Neural progenitor cell (in vitro differentiated cells): ENCODE measurements around the gene FHOD1. TPM values are rescaled to one million over a fixed set of nuclear protein-coding genes. Genes with fewer than 3 reads are reported as not detected.

Source experiments
- DNase-seq: peaks from one replicate; pipeline ENCODE4 v3.0.0-alpha.2; 2016; ENCODE audit warnings: low spot score
- H2AFZ ChIP-seq: fragments of 200-600 bp; sonication (generic); replicated peaks from 2 replicates; pipeline ENCODE4 v1.6.1; 2016; ENCODE audit warnings: antibody characterized with exemption
- H3F3A ChIP-seq: fragments of 200-600 bp; sonication (generic); 2 replicates; pipeline ENCODE4 v1.6.1; 2016; ENCODE audit warnings: antibody characterized with exemption, low read depth
- H3K27ac ChIP-seq: fragments of 200-600 bp; sonication (generic); 2 replicates; pipeline ENCODE4 v1.5.1; 2016; ENCODE audit warnings: mild to moderate bottlenecking
- H3K27me3 ChIP-seq: fragments of 200-600 bp; sonication (generic); 2 replicates; pipeline ENCODE4 v1.6.1; 2016; ENCODE audit warnings: mild to moderate bottlenecking, moderate library complexity
- H3K36me3 ChIP-seq: fragments of 200-600 bp; sonication (generic); 2 replicates; pipeline ENCODE4 v1.5.1; 2016
- H3K4me1 ChIP-seq: fragments of 200-600 bp; sonication (generic); 2 replicates; pipeline ENCODE4 v1.6.1; 2016; ENCODE audit warnings: mixed run types
- H3K4me2 ChIP-seq: fragments of 200-600 bp; sonication (generic); 2 replicates; pipeline ENCODE4 v1.6.1; 2016
- H3K4me3 ChIP-seq: fragments of 200-600 bp; sonication (generic); 2 replicates; pipeline ENCODE4 v1.5.1; 2016
- H3K79me2 ChIP-seq: fragments of 200-600 bp; sonication (generic); 2 replicates; pipeline ENCODE4 v1.6.1; 2016; ENCODE audit warnings: low read depth
- H3K9ac ChIP-seq: fragments of 200-600 bp; sonication (generic); 2 replicates; pipeline ENCODE4 v1.6.1; 2016
- H3K9me3 ChIP-seq: fragments of 200-600 bp; sonication (generic); 2 replicates; pipeline ENCODE4 v1.5.1; 2016; ENCODE audit warnings: low read depth
- H4K20me1 ChIP-seq: fragments of 200-600 bp; sonication (generic); 2 replicates; pipeline ENCODE4 v1.6.1; 2016; ENCODE audit warnings: low read depth
- H3K27ac Mint-ChIP-seq: 3 replicates; pipeline ENCODE4 v1.8.0; 2021; ENCODE audit warnings: mixed read lengths
- H3K27me3 Mint-ChIP-seq: 2 replicates; pipeline ENCODE4 v1.8.0; 2022; ENCODE audit warnings: low read depth, mild to moderate bottlenecking, inconsistent platforms, moderate library complexity, mixed read lengths; ENCODE audit not compliant: insufficient read depth
- H3K36me3 Mint-ChIP-seq: 3 replicates; pipeline ENCODE4 v1.8.0; 2021; ENCODE audit warnings: mixed read lengths
- H3K4me1 Mint-ChIP-seq: 3 replicates; pipeline ENCODE4 v1.8.0; 2021; ENCODE audit warnings: mixed read lengths
- H3K4me3 Mint-ChIP-seq: 3 replicates; pipeline ENCODE4 v1.8.0; 2021; ENCODE audit warnings: mild to moderate bottlenecking, moderate library complexity, mixed read lengths
- H3K9me3 Mint-ChIP-seq: 3 replicates; pipeline ENCODE4 v1.8.0; 2020; ENCODE audit warnings: mixed read lengths
- EZH2 ChIP-seq: fragments of 200-600 bp; sonication (generic); IDR thresholded peaks from 2 replicates; pipeline ENCODE4 v1.6.1; 2017; ENCODE audit warnings: antibody characterized with exemption, mild to moderate bottlenecking, moderate library complexity
- EZH2phosphoT487 ChIP-seq: fragments of 200-600 bp; sonication (generic); IDR thresholded peaks from 2 replicates; pipeline ENCODE4 v1.6.1; 2017; ENCODE audit warnings: antibody characterized with exemption
- total RNA-seq: library from RNA; depleted of rRNA; stranded (reverse); fragments of >200 nt; gene quantifications from 2 replicates; pipeline ENCODE4 v1.2.3, GENCODE V29; 2015; ENCODE audit warnings: low replicate concordance
- TF ChIP-seq, protein P1 (sequence below): fragments of 200-600 bp; sonication (generic); IDR thresholded peaks from 2 replicates; pipeline ENCODE4 v1.5.1; 2017; ENCODE audit warnings: antibody characterized with exemption, mild to moderate bottlenecking

The FHOD1 gene
- total RNA-seq, 1 donor from 2014 or later = 5.5 TPM

DNA sequence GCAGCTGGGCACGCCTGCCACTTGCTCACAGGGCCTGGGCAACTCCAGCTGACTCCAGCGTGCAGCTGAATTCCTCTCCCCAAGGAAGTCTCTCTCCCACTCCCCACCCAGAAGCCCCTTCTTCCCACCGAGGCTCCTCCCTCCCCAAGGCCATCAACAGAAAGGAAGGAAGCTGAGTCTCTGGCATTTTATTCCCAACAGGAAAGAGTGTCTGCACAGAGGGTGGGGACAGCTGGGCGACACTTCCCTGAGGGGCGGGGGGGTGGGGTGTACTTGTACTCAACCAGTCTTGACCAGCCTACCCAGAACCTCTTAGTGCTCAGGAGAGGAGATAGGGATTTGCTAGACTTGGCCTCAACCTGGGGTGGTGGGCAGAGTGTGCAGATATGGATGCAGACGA is 57.2 kb downstream of the FHOD1 start, which contains the start of gene EXOC3L1:
TSS of gene EXOC3L1 (minus strand) at position 96 of the 400 bp plus-strand sequence. CDS start 460 bp downstream, outside the sequence.
- peaks cover 2% of the 10 kb centered on the region for H3F3A ChIP-seq
- no peaks in the 10 kb centered on the region for H3K9me3 Mint-ChIP-seq
- H3K4me3 ChIP-seq = no peak within 1 kb of the TSS
- H3K9me3 ChIP-seq = no peaks in the 10 kb centered on the region
- DNase-seq = no peak
- no peak within 1 kb of the TSS for H3K9ac ChIP-seq
- H3K27ac ChIP-seq = no peak within 1 kb of the TSS
- peaks cover 39% of the 10 kb centered on the region for H4K20me1 ChIP-seq
- H2AFZ ChIP-seq = no peak within 1 kb of the TSS
- peaks cover 2% of the 10 kb centered on the region for H3K36me3 Mint-ChIP-seq
- H3K79me2 ChIP-seq = peaks cover 24% of the 10 kb centered on the region
- peaks cover 29% of the 10 kb centered on the region for H3K4me1 Mint-ChIP-seq
- peaks cover 7% of the 10 kb centered on the region for H3K4me1 ChIP-seq
- H3K36me3 ChIP-seq = no peaks in the 10 kb centered on the region
- no peak within 1 kb of the TSS for H3K4me3 Mint-ChIP-seq
- peak within 1 kb of the TSS; percentile 72 for H3K27ac Mint-ChIP-seq
- peaks cover 22% of the 10 kb centered on the region for H3K27me3 ChIP-seq
- no peak within 1 kb of the TSS for H3K4me2 ChIP-seq
- peaks cover 17% of the 10 kb centered on the region for H3K27me3 Mint-ChIP-seq
- TF ChIP-seq EZH2 (no peak), EZH2phosphoT487 (no peak)

DNA sequence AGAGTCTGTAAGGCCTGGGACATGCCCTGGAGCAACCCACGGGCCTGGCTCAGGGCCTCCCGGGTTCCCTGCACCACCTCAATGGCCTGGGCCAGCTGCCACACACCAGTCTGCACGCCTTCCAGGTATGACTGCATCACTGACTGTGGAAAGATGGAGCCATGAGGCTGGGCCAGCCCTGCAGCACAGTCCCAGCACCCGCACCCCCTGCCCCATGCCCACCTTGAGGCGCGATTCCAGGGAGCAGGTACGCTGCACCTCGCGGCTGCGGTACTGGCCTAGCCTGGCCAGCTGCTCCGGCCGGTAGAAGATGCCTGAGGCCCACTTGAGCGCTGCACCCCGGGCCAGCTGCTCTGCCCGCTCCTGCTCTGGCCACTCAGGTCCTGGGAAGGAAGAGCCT is 58.5 kb downstream of the FHOD1 start:
- H3K4me1 Mint-ChIP-seq = peaks cover 28% of the 10 kb centered on the region
- no peaks in the 10 kb centered on the region for H3K9me3 Mint-ChIP-seq
- Histone ChIP-seq H3K79me2 (peaks cover 18% of the 10 kb centered on the region), H3K36me3 (no peaks in the 10 kb centered on the region), H4K20me1 (peaks cover 40% of the 10 kb centered on the region), H3F3A (peaks cover 14% of the 10 kb centered on the region), H3K9ac (no peak overlapping the region), H2AFZ (no peak overlapping the region), H3K27me3 (peaks cover 33% of the 10 kb centered on the region), H3K4me2 (no peak overlapping the region), H3K4me1 (peaks cover 14% of the 10 kb centered on the region), H3K9me3 (no peaks in the 10 kb centered on the region), H3K27ac (no peak overlapping the region), H3K4me3 (no peak overlapping the region)
- H3K36me3 Mint-ChIP-seq = peaks cover 2% of the 10 kb centered on the region
- TF ChIP-seq EZH2phosphoT487 (no peak), EZH2 (no peak)
- TF ChIP-seq, protein P1, sequence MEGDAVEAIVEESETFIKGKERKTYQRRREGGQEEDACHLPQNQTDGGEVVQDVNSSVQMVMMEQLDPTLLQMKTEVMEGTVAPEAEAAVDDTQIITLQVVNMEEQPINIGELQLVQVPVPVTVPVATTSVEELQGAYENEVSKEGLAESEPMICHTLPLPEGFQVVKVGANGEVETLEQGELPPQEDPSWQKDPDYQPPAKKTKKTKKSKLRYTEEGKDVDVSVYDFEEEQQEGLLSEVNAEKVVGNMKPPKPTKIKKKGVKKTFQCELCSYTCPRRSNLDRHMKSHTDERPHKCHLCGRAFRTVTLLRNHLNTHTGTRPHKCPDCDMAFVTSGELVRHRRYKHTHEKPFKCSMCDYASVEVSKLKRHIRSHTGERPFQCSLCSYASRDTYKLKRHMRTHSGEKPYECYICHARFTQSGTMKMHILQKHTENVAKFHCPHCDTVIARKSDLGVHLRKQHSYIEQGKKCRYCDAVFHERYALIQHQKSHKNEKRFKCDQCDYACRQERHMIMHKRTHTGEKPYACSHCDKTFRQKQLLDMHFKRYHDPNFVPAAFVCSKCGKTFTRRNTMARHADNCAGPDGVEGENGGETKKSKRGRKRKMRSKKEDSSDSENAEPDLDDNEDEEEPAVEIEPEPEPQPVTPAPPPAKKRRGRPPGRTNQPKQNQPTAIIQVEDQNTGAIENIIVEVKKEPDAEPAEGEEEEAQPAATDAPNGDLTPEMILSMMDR = no peak
- no peak overlapping the region for H3K27ac Mint-ChIP-seq
- H3K27me3 Mint-ChIP-seq = peaks cover 17% of the 10 kb centered on the region
- no peak for DNase-seq
- H3K4me3 Mint-ChIP-seq = no peak overlapping the region

DNA sequence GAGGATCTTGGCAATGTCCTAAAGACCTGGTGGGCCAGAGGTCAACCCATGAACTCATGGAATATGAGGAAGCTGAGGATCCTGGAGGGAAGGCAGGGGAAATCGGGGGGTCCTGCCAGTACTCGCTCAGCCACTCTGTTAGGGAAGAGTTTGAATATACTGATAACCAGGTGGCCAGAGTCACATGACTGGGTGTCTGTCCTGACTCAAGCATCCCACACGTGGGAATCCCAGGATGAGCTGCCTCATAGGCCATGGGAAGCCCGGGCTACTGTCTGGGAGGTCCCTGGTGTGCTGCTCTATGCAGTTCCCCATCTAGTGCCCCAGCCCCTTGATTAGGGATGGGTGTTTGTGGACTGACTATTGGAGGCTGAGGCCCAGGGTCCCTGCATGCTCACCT is 59.0 kb downstream of the FHOD1 start:
- TF ChIP-seq, protein P1 = no peak
- TF ChIP-seq EZH2 (no peak), EZH2phosphoT487 (no peak)
- peaks cover 35% of the 10 kb centered on the region for H4K20me1 ChIP-seq
- H3K27ac Mint-ChIP-seq = no peak overlapping the region
- H3K36me3 Mint-ChIP-seq = peaks cover 2% of the 10 kb centered on the region
- H3K36me3 ChIP-seq = no peaks in the 10 kb centered on the region
- peaks cover 14% of the 10 kb centered on the region for H3K4me1 ChIP-seq
- peaks cover 14% of the 10 kb centered on the region for H3K79me2 ChIP-seq
- H3K4me3 ChIP-seq = no peak overlapping the region
- H2AFZ ChIP-seq = no peak overlapping the region
- no peak overlapping the region for H3K9ac ChIP-seq
- peaks cover 24% of the 10 kb centered on the region for H3K4me1 Mint-ChIP-seq
- H3K9me3 Mint-ChIP-seq = no peaks in the 10 kb centered on the region
- no peaks in the 10 kb centered on the region for H3K9me3 ChIP-seq
- no peak overlapping the region for H3K27ac ChIP-seq
- H3K27me3 Mint-ChIP-seq = peaks cover 17% of the 10 kb centered on the region
- no peak overlapping the region for H3K4me2 ChIP-seq
- peaks cover 15% of the 10 kb centered on the region for H3F3A ChIP-seq
- H3K4me3 Mint-ChIP-seq = no peak overlapping the region
- DNase-seq = no peak
- peaks cover 33% of the 10 kb centered on the region for H3K27me3 ChIP-seq

DNA sequence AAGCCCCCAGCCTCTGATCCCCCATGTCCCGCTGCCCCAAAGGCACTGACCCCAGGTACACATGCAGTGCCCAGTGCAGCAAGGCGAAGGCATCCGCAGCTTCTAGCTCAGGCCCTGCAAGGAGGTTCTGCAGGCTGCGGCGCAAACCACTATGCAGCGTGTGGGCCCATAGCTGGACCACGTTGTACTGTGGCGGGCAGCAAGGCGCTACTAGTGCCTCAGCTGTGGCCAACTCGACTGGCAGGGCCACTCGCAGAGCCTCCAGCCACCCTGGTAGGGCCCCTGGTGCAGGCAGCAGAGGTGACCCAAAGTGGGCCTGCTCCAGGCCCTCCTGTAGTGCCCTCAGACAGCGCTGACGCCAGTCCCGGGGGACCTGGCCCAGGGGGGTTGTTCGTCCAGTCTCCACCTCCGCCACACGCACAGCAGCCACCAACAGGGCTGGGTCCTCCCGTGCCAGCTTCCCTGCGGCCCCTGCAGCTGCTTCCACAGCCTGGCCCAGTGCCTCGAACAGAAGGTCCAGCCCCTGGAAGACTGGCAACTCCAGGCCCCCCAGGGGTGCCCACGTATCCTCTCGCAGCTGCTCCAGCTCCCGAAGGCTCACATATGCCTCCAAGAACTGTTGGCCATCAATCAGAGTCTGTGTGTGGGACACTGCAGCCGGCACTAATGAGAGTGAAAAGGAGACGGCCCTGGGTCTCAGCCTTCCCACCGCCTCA is 59.9 kb downstream of the FHOD1 start:
- no peak overlapping the region for H3K4me3 ChIP-seq
- H3K36me3 ChIP-seq = no peaks in the 10 kb centered on the region
- H4K20me1 ChIP-seq = peaks cover 25% of the 10 kb centered on the region
- H3K27ac ChIP-seq = no peak overlapping the region
- H3K9me3 Mint-ChIP-seq = no peaks in the 10 kb centered on the region
- peaks cover 33% of the 10 kb centered on the region for H3K27me3 ChIP-seq
- DNase-seq = no peak
- no peak overlapping the region for H3K4me2 ChIP-seq
- no peaks in the 10 kb centered on the region for H3K9me3 ChIP-seq
- no peak overlapping the region for H3K27ac Mint-ChIP-seq
- peaks cover 17% of the 10 kb centered on the region for H3K27me3 Mint-ChIP-seq
- peaks cover 15% of the 10 kb centered on the region for H3F3A ChIP-seq
- no peak overlapping the region for H2AFZ ChIP-seq
- no peaks in the 10 kb centered on the region for H3K36me3 Mint-ChIP-seq
- TF ChIP-seq, protein P1 = no peak
- no peak for TF ChIP-seq EZH2
- TF ChIP-seq EZH2phosphoT487 = no peak
- H3K79me2 ChIP-seq = peaks cover 14% of the 10 kb centered on the region
- peaks cover 15% of the 10 kb centered on the region for H3K4me1 Mint-ChIP-seq
- no peak overlapping the region for H3K9ac ChIP-seq
- H3K4me1 ChIP-seq = peaks cover 12% of the 10 kb centered on the region
- H3K4me3 Mint-ChIP-seq = no peak overlapping the region
